Mesenchymal stem cell (in vitro differentiated cells and primary cell): ENCODE measurements around the gene PTGS1.
"Not testable (repeated sequence)": the region's sequence is repeated elsewhere in the genome, so short reads cannot be mapped to it uniquely, and the experiment has no call there.

Source experiments
- DNase-seq: peaks from one replicate; pipeline ENCODE4 v3.0.0-alpha.2; 2013
- H2AFZ ChIP-seq: one replicate; pipeline ENCODE4 v1.6.1; 2013; ENCODE audit warnings: low read depth, mild to moderate bottlenecking, control low read depth, inconsistent platforms, low read length, moderate library complexity
- H2AK5ac ChIP-seq: 2 replicates; pipeline ENCODE4 v1.6.1; 2013; ENCODE audit warnings: low read length, moderate library complexity, mild to moderate bottlenecking, inconsistent platforms; ENCODE audit not compliant: severe bottlenecking
- H2BK120ac ChIP-seq: one replicate; pipeline ENCODE4 v1.6.1; 2013; ENCODE audit warnings: low read depth, mild to moderate bottlenecking, inconsistent platforms, low read length, moderate library complexity
- H2BK12ac ChIP-seq, 2 experiments: one replicate each; pipeline ENCODE4 v1.6.1; 2013; ENCODE audit warnings: inconsistent platforms in 2 of 2, low read length in 2 of 2, mild to moderate bottlenecking in 2 of 2, moderate library complexity in 2 of 2, control low read depth in 1 of 2
- H2BK15ac ChIP-seq: one replicate; pipeline ENCODE4 v1.6.1; 2013; ENCODE audit warnings: mild to moderate bottlenecking, low read depth, inconsistent platforms; ENCODE audit not compliant: poor library complexity, severe bottlenecking
- H2BK5ac ChIP-seq: 2 replicates; pipeline ENCODE4 v1.6.1; 2013; ENCODE audit warnings: low read depth, mild to moderate bottlenecking, low read length, control low read depth, inconsistent platforms; ENCODE audit not compliant: poor library complexity, severe bottlenecking
- H3K14ac ChIP-seq, 2 experiments: one replicate each; pipeline ENCODE4 v1.6.1; 2013; ENCODE audit warnings: inconsistent platforms in 2 of 2, low read length in 2 of 2, control low read depth in 1 of 2, mild to moderate bottlenecking in 1 of 2, moderate library complexity in 1 of 2
- H3K18ac ChIP-seq, 2 experiments: one replicate each; pipeline ENCODE4 v1.6.1; 2013; ENCODE audit warnings: inconsistent platforms in 2 of 2, low read length in 2 of 2, control low read depth in 1 of 2, low read depth in 1 of 2, mild to moderate bottlenecking in 1 of 2
- H3K23ac ChIP-seq, 2 experiments: one replicate each; pipeline ENCODE4 v1.6.1; 2013; ENCODE audit warnings: inconsistent platforms in 2 of 2, low read length in 2 of 2, mild to moderate bottlenecking in 2 of 2, moderate library complexity in 2 of 2, control low read depth in 1 of 2
- H3K27ac ChIP-seq: 2 replicates; pipeline ENCODE4 v1.5.1; 2013; ENCODE audit warnings: mild to moderate bottlenecking, moderate library complexity, low read length, control low read depth, inconsistent platforms; ENCODE audit not compliant: poor library complexity, severe bottlenecking
- H3K27me3 ChIP-seq, 2 experiments: 2 replicates each; pipeline versions ENCODE4 v1.6.1 to v1.7.0; 2013; ENCODE audit warnings: low read length in 2 of 2, mild to moderate bottlenecking in 2 of 2, moderate library complexity in 2 of 2, control low read depth in 1 of 2, inconsistent platforms in 1 of 2; ENCODE audit not compliant: control insufficient read depth in 1 of 2, insufficient read depth in 1 of 2
- H3K36me3 ChIP-seq, 2 experiments: 2 replicates each; pipeline versions ENCODE4 v1.6.1 to v1.7.0; 2013; ENCODE audit warnings: low read length in 2 of 2, control low read depth in 1 of 2, inconsistent platforms in 1 of 2, low read depth in 1 of 2, mild to moderate bottlenecking in 1 of 2; ENCODE audit not compliant: insufficient read depth in 2 of 2, control insufficient read depth in 1 of 2
- H3K4ac ChIP-seq, 2 experiments: one replicate each; pipeline ENCODE4 v1.6.1; 2013; ENCODE audit warnings: inconsistent platforms in 2 of 2, low read length in 2 of 2, mild to moderate bottlenecking in 2 of 2, moderate library complexity in 2 of 2, control low read depth in 1 of 2, low read depth in 1 of 2
- H3K4me1 ChIP-seq: 2 replicates; pipeline ENCODE4 v1.6.1; 2013; ENCODE audit warnings: low read depth, low read length, control low read depth; ENCODE audit not compliant: control insufficient read depth, insufficient read depth
- H3K4me2 ChIP-seq: 2 replicates; pipeline ENCODE4 v1.6.1; 2013; ENCODE audit warnings: low read length, mild to moderate bottlenecking, inconsistent platforms; ENCODE audit not compliant: poor library complexity, severe bottlenecking
- H3K4me3 ChIP-seq, 2 experiments: 2 replicates each; pipeline versions ENCODE4 v1.5.1 to v1.7.0; 2013; ENCODE audit warnings: low read length in 2 of 2, mild to moderate bottlenecking in 2 of 2, control low read depth in 1 of 2, low read depth in 1 of 2; ENCODE audit not compliant: insufficient read depth in 1 of 2
- H3K79me1 ChIP-seq: replicated peaks from 2 replicates; pipeline ENCODE4 v1.6.1; 2013; ENCODE audit warnings: mild to moderate bottlenecking, control low read depth, low read length, inconsistent platforms; ENCODE audit not compliant: poor library complexity, severe bottlenecking
- H3K9ac ChIP-seq: 2 replicates; pipeline ENCODE4 v1.7.0; 2013; ENCODE audit warnings: mild to moderate bottlenecking, low read length, moderate library complexity
- H3K9me3 ChIP-seq: 2 replicates; pipeline ENCODE4 v1.7.0; 2013; ENCODE audit warnings: mild to moderate bottlenecking, low read length; ENCODE audit not compliant: control insufficient read depth
- H4K8ac ChIP-seq: one replicate; pipeline ENCODE4 v1.6.1; 2013; ENCODE audit warnings: inconsistent platforms, mild to moderate bottlenecking, low read length, moderate library complexity
- H4K91ac ChIP-seq: one replicate; pipeline ENCODE4 v1.6.1; 2013; ENCODE audit warnings: mild to moderate bottlenecking, low read length, inconsistent platforms
- WGBS: methylation state at CpG from one replicate; pipeline ENCODE4 v1.1.7; 2013; ENCODE audit warnings: mixed read lengths; 5-methylcytosine and 5-hydroxymethylcytosine counted together

Gene PTGS1

GRCh38 chr9:122355336-122355875 lies 15.4 kb upstream of the PTGS1 start:
- no peak for DNase-seq
- Histone ChIP-seq H3K14ac (no peak overlapping the region), H3K27me3 (no peaks in the 10 kb centered on the region), H2BK5ac (no peak overlapping the region), H3K79me1 (no peaks in the 10 kb centered on the region), H3K27ac (no peak overlapping the region), H3K4me1 (peaks cover 3% of the 10 kb centered on the region), H4K8ac (no peak overlapping the region), H3K9ac (no peak overlapping the region), H4K91ac (no peak overlapping the region), H2AK5ac (no peak overlapping the region), H2AFZ (no peak overlapping the region), H3K4me3 (no peak overlapping the region), H2BK120ac (no peak overlapping the region), H3K9me3 (no peaks in the 10 kb centered on the region), H2BK12ac (no peak overlapping the region), H3K36me3 (no peaks in the 10 kb centered on the region), H3K4ac (no peak overlapping the region), H3K23ac (no peak overlapping the region), H2BK15ac (no peak overlapping the region), H3K18ac (no peak overlapping the region), H3K4me2 (no peak overlapping the region)
- 100% methylated on average over 1 of the region's 4 CpGs for WGBS

- no peak overlapping the region for H3K27ac ChIP-seq
- H2BK12ac ChIP-seq = no peak overlapping the region
- H2AFZ ChIP-seq = no peak overlapping the region
- no peaks in the 10 kb centered on the region for H3K79me1 ChIP-seq
- no peak overlapping the region for H2BK120ac ChIP-seq
- DNase-seq = no peak
- no peak overlapping the region for H2AK5ac ChIP-seq
- no peak overlapping the region for H3K14ac ChIP-seq
- no peak overlapping the region for H4K8ac ChIP-seq
- WGBS = 22% methylated on average over 2 of the region's 2 CpGs
- no peak overlapping the region for H3K4ac ChIP-seq
- H3K23ac ChIP-seq = no peak overlapping the region
- no peak overlapping the region for H3K18ac ChIP-seq
- H3K4me1 ChIP-seq = peaks cover 11% of the 10 kb centered on the region
- no peak overlapping the region for H2BK15ac ChIP-seq
- H3K27me3 ChIP-seq = no peaks in the 10 kb centered on the region
- no peak overlapping the region for H4K91ac ChIP-seq
- H3K9ac ChIP-seq = no peak overlapping the region
- no peaks in the 10 kb centered on the region for H3K36me3 ChIP-seq
- H3K4me3 ChIP-seq = no peak overlapping the region
- H3K9me3 ChIP-seq = no peaks in the 10 kb centered on the region
- H3K4me2 ChIP-seq = no peak overlapping the region
- no peak overlapping the region for H2BK5ac ChIP-seq
These were observed 14.2 kb upstream of the PTGS1 start for GRCh38 chr9:122356627-122357026.

GRCh38 chr9:122360891-122361290 lies 9.9 kb upstream of the PTGS1 start:
- H2AK5ac ChIP-seq = no peak overlapping the region
- no peak overlapping the region for H2BK15ac ChIP-seq
- no peak overlapping the region for H4K91ac ChIP-seq
- no peaks in the 10 kb centered on the region for H3K36me3 ChIP-seq
- no peaks in the 10 kb centered on the region for H3K9me3 ChIP-seq
- no peak overlapping the region for H3K4ac ChIP-seq
- no peaks in the 10 kb centered on the region for H3K27me3 ChIP-seq
- no peak overlapping the region for H4K8ac ChIP-seq
- no peak for DNase-seq
- H3K4me1 ChIP-seq = peaks cover 17% of the 10 kb centered on the region
- H3K4me2 ChIP-seq = no peak overlapping the region
- no peak overlapping the region for H3K18ac ChIP-seq
- H2BK5ac ChIP-seq = no peak overlapping the region
- no peak overlapping the region for H2AFZ ChIP-seq
- H3K14ac ChIP-seq = no peak overlapping the region
- WGBS = 76% methylated on average over 8 of the region's 8 CpGs
- H3K9ac ChIP-seq = no peak overlapping the region
- no peak overlapping the region for H3K27ac ChIP-seq
- no peak overlapping the region for H3K4me3 ChIP-seq
- H2BK120ac ChIP-seq = no peak overlapping the region
- no peak overlapping the region for H3K23ac ChIP-seq
- H3K79me1 ChIP-seq = no peaks in the 10 kb centered on the region
- H2BK12ac ChIP-seq = no peak overlapping the region

DNA sequence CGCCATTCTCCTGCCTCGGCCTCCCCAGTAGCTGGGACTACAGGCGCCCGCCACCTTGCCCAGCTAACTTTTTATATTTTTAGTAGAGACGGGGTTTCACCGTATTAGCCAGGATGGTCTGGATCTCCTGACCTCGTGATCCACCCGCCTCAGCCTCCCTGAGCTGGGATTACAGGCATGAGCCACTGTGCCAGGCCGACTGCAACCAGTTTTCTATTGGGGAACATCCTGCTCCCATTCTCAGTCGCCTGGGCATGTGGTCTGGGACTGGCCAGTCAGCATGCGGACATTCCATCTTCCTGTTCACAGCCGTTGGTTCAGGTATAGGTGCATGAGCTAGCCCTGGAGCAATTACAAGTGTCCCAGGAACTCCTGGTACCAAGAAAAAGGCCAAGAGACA lies 7.7 kb upstream of the PTGS1 start:
- WGBS = 87% methylated on average over 12 of the region's 12 CpGs
- DNase-seq, H2AFZ ChIP-seq, H3K9me3 ChIP-seq, H2BK5ac ChIP-seq, H4K91ac ChIP-seq, H2BK15ac ChIP-seq, H2BK120ac ChIP-seq, H3K27me3 ChIP-seq, H3K4me3 ChIP-seq, H3K14ac ChIP-seq, H3K18ac ChIP-seq, H3K79me1 ChIP-seq, H4K8ac ChIP-seq, H3K27ac ChIP-seq, H3K23ac ChIP-seq, H2BK12ac ChIP-seq, H2AK5ac ChIP-seq, H3K4me2 ChIP-seq, H3K9ac ChIP-seq, H3K4ac ChIP-seq, H3K36me3 ChIP-seq: not testable (repeated sequence)
- H3K4me1 ChIP-seq = peaks cover 17% of the 10 kb centered on the region
